NCI-H2227 (cell line): ENCODE data around the gene EPHB1.

Experiments used
- DNase-seq: peaks from one replicate; lab custom pipeline; 2025; ENCODE audit not compliant: unreplicated experiment; lab: John Stamatoyannopoulos, UW

Gene EPHB1

DNA sequence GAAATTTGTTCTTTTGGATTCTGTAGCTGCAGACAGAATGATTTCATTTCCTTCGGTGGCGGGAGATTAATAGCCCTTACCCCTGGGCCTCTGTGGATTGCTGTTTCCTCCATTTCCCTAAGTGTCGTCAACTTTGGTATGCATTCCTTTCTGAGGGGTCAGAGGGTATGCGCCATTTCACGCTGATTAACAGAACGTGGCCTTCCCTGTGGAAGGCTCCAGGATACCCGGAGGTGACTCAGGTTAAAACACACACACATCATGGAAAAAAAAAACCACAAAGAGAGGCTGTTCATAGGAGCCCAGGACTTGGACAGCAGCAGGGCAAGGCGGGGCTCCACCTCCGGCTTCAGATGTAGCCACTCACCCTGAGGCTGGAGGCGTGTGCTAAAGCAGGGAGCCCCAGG is 51.9 kb downstream of the EPHB1 start:
- no peak for DNase-seq

GRCh38 chr3:134847349-134847748 is 52.3 kb downstream of the EPHB1 start:
- no peak for DNase-seq

DNA sequence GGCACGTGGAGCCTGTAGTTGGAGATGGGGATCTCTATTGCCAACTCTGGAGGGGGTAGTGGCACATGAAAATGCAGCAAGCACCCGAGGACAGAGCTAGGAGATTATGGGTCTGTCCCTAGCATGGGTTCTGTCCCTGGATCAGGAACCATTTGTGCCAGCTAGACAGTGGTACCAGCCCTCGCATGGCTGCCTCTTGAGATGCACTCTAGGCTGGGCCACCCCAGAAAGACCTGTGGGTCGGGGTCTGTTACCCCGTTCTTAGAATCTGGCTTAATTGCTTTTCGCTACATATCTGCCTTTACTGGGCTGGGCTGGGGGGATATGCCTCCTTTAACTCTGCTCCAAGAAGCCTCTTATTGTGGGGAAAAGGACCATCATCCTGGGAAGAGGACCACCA is 54.5 kb downstream of the EPHB1 start:
- DNase-seq, result no peak

DNA sequence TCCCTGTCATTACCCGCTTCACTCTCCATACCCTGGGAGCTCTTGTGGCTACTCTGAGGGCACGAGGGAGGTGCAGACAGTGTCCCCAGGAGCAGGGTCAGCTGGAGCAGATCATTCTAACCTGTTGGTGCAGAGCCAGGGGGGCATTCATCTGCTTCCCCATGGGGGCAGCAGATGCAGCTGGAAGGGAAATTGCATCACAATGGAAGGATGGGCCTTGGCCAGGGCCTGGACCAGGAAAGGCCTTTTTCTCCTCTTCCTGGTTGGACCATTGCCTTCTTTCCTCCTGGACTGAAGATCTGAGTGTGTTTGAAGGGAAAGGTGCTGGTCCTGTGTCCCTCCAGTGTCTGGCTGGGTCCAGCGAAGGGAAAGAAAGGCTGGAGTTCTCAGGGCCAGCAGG is 55.7 kb downstream of the EPHB1 start:
- DNase-seq, result no peak

- DNase-seq, result no peak
Observed at GRCh38 chr3:134852132-134852531, 57.1 kb downstream of the EPHB1 start.

- DNase-seq, result no peak
Observed at GRCh38 chr3:134852893-134853351, 57.9 kb downstream of the EPHB1 start.

- no peak for DNase-seq
Observed at GRCh38 chr3:134854254-134854653, 59.2 kb downstream of the EPHB1 start.

GRCh38 chr3:134857356-134857755 is 62.3 kb downstream of the EPHB1 start:
- no peak for DNase-seq

DNA sequence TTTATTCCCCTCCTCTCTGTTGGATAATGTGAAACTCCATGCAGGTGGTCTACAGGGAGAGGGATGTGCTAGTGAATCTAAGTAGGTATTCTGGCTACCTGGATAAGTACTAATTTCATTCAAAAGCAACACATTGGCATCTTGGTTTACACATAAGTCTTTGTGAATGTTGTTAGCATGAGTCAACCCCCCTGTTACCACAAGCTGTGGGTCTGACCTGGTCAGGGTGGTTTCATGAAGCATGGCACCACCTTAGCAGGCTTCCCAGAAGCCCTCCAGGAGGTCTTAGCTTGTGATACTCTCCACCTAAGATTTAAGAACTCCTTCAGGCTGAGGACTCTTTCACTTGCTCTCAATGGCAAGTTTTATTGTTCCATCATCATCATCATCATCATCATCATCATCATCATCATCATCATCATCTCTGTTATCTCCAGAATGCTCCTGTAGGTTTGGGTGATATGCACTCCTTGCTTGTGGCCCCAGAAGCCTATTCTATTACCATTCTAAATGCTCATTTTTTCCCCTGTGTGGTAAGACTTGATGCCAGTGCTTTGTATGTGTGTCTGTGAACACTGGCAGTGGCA is 62.8 kb downstream of the EPHB1 start:
- DNase-seq, result no peak

- DNase-seq, result no peak
Observed at GRCh38 chr3:134858441-134859035, 63.5 kb downstream of the EPHB1 start.

GRCh38 chr3:134859341-134859740 is 64.3 kb downstream of the EPHB1 start:
- DNase-seq, result no peak

GRCh38 chr3:134860141-134860540 is 65.1 kb downstream of the EPHB1 start:
- DNase-seq, result no peak

DNA sequence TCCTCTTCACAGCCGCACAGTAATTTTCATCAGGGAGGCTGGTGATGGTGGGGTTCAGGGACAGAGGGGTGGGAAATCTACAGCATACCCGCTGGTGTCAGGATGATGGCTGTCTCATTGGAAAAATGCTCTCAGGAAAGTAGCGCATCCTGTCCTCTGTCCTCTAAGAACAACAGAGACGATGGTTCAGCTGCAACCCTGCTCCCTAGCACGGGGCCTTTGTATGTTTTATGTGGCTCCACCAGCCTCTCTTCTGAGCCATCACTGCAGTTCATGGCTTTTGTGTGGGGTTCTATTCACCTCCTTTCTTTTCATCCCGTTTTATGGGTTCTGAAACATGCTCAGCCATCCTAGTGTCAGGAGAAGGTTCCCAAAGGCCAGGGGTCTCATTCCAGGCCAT is 68.9 kb downstream of the EPHB1 start:
- no peak for DNase-seq

DNA sequence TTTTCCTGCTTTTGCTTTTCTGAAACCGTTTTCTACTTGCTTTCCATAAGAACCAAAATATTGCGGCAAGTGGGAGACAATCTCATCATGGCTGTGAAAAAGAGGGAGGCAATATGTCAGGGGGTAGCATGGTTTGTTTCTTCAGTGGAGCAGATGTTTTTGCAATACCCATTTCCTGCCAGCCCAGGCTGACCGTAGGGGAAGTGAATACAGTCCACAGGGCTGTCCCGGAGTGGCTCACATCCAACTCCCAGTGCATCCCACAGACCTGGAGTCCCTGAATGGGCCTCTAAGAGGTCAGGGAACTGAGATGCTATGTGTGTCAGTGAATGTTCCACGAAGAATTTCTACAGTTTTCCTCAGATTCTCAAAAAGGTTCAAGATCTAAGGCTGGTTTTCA is 69.6 kb downstream of the EPHB1 start:
- DNase-seq, result no peak

- no peak for DNase-seq
Observed at GRCh38 chr3:134867277-134867676, 72.2 kb downstream of the EPHB1 start.

GRCh38 chr3:134869153-134869726 is 74.2 kb downstream of the EPHB1 start:
- no peak for DNase-seq

DNA sequence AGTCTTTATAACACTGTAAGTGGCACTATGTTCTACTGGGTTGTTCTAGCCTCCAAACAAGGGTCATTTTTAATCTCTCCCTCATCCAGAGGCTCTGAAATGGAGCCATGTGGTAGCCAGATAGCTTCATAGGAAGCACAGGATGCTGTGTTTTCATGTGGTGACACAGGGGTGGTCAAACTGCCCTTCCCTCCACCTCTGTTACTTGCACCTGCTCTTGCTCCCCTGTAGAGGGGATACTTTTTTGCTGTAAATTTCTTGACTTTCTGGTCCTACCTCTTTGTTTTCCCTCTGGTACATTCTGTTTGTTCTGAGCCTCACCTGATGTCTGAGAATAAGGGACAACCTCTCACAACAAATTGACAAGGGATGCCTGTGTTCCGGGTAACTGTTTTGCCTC is 76.8 kb downstream of the EPHB1 start:
- DNase-seq, result no peak

DNA sequence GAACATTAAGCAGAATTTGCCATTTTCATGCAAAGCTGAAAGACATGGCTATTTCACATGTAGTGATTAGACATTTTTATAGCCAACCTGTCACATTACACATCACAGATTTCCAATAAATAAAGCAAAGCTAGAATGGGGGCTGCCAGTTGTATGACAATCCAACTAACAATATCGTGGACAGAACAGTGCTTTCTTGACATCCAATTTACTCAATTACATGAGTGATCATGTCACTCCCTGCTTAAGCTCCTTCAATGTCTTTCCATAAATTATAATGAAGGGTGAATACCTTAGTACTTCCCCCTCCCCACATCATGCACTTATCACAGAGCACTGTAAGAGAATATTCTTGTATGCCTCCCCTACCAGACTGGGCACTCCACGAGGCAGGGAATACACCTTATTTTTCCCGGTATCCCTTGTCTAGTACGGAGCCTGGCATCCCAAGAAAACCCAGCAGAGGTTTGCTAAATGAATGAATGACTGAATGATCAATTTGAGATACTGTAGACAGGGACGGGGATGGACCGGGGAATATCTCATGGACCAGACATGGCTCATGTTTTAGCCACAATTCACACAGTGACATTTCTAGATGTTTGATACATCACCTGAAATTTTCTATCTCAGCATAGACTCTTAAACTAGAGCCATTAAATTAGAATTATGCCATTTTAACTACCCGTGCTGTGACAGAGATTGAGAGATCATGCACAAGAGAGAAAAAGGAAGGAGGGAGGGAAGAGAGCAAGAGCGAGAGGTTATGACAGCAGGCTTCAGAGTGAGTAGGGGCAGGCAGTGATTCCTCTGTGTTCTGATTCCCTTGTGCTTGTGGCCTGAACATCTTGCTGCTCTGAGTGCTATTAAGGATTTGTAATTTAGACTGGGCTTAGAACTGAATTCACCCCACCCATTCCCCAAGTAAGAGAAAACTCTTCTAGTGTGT is 77.7 kb downstream of the EPHB1 start:
- DNase-seq, result no peak

GRCh38 chr3:134873789-134874188 is 78.7 kb downstream of the EPHB1 start:
- DNase-seq, result no peak

DNA sequence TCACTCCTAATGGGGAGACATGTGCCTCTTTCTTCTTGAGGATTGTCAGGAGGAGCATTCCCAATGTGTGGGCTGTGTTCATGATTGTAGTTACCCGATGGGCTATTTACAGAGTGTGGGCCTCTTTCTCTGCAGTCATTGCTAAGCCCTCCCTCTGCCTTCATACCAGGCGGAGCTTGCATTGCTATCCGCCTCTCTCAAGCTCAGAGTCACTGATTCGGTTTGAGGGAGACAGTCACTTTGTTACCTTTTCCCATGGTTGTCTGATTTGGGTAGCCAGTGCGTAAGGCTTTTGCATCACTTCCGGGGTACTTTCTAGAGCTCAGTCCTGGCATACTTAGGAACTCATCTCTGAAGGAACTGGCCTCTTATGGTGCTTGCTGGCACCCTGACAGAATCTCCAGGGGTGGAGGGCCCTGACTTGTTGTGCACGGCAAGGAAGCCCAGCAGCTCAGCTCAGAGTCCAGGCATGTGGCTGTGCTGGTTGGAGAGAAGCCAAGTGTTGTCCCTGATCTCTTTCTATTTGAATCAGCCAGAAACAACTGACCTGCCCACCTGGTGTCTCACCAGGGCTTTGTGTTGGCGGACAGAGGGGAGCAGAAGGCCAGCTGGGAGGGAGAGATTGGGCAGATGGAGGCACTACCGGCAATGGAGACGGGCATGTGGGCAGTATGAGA is 79.8 kb downstream of the EPHB1 start:
- no peak for DNase-seq

DNA sequence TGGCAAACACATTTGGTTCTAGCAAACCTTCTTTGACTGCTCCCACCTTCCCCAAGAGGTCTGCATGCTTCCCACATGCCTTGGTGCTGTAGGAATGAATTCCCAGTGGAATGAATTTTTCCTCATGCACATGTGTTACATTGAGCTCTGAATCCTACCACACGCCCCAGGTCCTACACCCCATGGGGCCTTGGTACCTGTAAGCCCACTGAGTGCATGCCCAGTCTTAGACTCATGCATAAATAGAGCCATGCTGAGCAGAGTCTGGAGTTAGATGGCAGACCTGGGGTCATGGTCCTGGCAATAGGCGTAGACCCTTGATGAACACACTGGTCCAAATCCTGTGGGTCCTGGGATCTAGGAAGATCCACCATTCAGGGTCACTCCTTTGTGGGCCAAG is 81.8 kb downstream of the EPHB1 start:
- DNase-seq, result no peak
